Inflammatory macrophage treated with lipopolysaccharide for 1 hour (primary cell): ENCODE data around the gene SOHLH1.

Experiments
- DNase-seq, 2 donors: peaks; one replicate each; pipeline ENCODE4 v3.0.0-alpha.2; 2020 to 2022

Gene SOHLH1

GRCh38 chr9:135699440-135699839 lies at the start of gene SOHLH1:
Gene SOHLH1, minus strand, starts transcription at chr9:135699481. Its CDS starts 14 bp downstream, at chr9:135699467.
- no peak for DNase-seq

DNA sequence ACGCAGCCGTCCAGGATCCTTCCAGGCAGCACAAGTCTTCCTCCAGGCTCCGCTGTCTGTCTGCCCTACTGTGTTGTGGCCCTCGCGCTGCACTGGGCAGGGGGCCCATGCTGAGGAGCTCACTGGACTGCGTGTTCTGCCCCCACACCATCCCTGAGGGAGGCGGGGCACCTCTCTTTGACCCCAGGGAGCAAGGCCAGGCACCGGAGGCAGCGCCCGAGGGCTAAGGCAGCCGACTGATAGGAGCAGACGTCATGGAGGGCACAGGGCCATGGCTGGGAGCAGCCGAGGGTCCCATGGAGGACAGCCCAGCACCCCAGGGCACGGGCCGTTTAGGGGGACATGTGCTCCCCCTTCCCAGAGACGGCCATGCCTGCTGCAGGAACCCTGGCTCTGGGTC lies 49.4 kb upstream of the SOHLH1 start:
- no peak for DNase-seq

DNA sequence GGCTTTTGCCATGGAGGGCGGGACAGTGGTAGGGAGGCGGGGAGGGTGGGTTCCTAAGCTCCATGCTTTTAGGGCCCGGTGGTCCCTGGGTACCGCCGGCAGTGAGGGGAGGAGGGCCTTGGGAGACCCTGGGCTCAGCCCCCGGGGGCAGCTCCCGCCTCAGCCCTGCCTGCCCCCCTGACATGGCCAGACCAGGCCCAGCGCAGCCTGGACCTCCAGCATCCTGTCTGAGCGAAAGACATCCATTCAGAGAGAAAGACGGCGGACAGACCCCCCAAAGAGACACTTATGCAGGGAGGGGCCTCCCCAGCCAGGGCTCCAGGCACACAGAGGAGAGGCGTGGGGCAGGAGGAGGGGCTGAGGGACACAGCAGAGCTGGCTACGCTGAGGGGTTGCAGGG lies 48.0 kb upstream of the SOHLH1 start:
- no peak for DNase-seq

GRCh38 chr9:135746565-135746964 lies 47.3 kb upstream of the SOHLH1 start:
- DNase-seq, result no peak

DNA sequence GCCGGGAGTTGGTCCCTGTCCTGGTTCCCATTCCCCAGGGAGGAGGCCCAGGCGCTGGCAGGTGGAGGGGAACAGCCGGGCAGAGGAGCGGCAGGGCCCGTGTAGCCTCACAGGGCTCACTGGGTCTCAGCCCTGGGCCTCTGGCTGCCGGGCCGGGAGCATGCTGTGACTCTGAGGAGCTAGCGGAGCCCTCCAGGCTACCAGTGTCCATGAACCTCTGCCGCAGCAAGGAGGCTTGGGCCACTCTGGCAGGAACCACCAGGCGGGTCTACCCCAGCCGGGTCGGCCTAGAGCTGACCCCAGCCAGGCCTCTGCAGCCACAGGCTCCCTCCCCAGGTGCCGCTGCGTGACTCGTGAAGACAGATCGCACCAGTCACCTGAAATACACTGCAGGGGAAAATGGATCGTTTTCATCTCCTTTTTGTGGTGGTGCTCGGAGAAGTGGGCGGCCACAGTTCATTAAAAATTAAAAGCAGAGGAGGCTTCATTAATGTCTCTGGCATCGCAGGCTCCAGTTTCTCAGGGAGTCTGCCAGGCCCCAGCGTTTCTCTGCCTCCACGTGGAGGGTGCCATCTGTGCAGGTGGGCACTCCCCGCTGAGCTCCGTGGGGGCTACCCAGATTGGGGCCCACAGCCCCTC lies 46.5 kb upstream of the SOHLH1 start:
- no peak for DNase-seq

GRCh38 chr9:135745189-135745588 lies 45.9 kb upstream of the SOHLH1 start:
- no peak for DNase-seq

DNA sequence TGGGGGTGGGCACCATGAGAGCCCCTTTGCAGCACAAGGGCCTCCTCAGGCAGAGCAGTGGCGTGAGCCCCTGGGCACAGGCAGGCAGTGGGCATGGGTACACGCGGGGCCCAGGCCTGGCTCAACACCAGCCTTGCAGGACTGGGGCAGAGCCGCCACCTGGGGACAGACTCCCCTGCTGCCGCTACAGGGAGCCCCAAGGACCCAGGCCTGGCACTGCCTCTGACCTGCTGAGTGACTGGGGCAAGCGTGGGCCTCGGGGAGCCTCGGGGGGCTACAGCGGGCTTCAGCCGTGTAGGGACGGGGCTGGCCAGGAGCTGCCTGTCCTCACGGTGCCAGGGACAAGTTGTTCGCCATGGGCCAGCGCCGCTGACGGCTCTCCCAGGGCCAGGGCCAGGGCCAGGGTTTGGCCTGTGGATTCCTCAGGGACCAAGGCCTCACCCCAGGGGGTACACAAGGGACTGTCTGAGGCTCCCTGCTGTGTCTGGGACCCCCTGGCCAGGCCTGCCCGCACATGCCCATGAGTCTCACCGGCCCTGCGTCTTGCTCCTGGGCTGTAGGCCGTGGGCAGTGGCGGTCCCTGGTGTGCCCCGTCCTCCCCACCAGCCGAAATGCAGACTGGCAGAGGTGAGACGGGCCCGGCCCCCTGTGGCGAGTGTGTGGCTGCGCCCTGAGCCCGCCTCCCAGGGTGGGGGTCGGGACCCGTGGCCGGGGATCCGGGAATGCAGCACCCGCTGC lies 45.2 kb upstream of the SOHLH1 start:
- DNase-seq, result no peak

DNA sequence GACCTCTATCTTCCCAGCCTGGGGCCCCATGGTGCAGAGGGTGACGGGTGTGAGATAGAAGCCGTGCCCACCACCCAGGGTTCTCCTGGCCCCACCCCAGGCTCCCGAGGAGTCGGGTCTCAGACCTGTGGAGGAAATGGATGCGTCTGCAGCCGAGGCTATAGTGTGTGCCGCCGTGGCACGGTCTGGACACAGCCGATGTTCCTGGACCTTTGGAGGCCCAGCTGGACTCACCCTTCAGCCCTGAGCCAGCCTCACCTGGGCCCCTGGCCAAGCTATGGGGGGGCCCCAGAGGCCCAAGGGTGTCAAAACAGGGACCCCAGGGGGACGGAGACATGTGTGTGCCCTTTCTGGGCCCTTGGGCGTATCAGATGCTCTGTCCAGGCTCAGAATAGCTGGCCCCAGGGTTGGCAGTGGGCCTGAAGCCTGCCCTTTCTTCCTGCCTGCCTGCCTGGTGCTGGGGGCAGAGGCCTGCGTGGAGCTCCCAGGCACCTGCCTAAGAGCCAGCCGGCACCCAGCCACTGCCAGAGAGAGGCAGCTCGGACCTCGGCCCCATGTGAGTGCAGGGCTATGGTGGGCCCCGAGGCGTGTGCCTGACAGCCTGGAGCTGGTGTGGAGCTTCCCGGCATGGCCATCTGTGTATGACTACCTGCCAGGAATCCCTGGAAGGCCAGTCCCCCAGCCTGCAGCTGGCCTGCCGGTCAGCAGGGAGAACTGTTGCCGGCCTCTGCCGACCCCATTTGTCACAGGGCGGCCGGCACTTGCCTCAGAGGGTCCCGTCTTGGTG lies 44.5 kb upstream of the SOHLH1 start:
- no peak for DNase-seq

DNA sequence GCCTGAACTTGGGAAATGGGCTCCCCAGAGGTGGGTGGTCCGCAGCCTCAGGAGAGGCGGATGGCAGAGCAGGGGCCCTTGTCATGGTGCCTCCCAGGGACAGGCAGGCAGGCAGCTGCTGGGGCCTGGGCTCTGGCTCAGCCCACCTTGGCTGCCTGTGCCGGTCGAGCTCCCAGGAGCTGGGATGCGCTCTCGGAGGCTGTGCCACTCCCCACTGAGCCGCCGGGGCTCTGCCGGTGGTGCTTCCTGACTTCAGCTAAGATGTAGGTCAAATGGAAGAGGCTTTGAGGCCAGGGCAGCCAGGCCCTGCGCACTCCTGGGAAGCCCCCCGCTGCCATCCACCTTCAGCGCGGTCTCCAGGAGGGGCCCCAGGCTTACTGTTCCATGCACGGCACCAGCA lies 43.7 kb upstream of the SOHLH1 start:
- DNase-seq, result no peak

- no peak for DNase-seq
Measured at GRCh38 chr9:135741276-135742219, 42.3 kb upstream of the SOHLH1 start.

DNA sequence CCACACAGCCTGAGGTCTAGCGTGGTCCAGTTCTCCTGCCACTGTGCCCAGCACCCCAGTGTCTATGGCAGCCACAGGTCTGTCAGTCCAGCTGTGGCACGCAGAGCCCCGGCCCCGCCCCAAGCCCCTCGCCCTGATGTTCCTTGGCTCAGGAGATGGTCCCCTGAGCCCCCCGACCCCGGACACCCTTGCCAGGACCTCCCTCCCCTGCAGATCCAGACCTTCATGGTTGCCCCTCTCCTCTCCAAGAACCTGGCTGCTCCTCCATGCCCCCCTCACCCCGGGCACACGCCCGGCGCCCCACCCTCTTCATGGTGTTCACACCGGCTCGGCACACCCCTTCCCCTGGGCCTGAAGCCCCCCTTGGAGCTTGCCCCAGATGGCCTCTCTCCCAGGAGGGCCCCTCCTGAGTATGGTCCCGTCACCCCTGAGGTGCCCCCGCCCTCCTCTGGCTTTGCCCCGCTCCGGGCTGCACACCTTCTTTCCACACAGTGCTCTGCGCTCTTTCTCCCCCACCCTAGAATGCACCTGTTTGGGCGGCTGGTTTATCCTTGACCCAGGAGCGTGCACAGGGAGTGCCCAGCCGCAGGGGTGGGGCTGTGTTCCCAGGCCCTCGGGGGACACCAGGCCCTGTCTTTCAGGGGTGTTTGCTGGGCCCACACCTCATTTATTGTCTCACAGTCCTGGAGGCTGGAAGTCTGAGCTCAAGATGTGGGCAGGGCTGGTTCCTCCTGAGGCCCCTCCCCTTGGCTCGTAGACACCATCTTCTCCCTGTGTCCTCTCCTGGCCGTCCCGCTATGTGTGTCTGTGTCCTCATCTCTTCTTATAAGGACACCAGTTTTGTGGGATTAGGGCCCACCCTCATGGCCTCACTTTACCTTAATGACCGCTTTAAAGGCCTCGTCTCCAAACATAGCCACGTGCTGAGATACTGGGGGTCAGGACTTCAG lies 40.3 kb upstream of the SOHLH1 start:
- no peak for DNase-seq

GRCh38 chr9:135737840-135738521 lies 38.7 kb upstream of the SOHLH1 start:
- no peak for DNase-seq

GRCh38 chr9:135736979-135737839 lies 37.9 kb upstream of the SOHLH1 start:
- DNase-seq, result no peak

DNA sequence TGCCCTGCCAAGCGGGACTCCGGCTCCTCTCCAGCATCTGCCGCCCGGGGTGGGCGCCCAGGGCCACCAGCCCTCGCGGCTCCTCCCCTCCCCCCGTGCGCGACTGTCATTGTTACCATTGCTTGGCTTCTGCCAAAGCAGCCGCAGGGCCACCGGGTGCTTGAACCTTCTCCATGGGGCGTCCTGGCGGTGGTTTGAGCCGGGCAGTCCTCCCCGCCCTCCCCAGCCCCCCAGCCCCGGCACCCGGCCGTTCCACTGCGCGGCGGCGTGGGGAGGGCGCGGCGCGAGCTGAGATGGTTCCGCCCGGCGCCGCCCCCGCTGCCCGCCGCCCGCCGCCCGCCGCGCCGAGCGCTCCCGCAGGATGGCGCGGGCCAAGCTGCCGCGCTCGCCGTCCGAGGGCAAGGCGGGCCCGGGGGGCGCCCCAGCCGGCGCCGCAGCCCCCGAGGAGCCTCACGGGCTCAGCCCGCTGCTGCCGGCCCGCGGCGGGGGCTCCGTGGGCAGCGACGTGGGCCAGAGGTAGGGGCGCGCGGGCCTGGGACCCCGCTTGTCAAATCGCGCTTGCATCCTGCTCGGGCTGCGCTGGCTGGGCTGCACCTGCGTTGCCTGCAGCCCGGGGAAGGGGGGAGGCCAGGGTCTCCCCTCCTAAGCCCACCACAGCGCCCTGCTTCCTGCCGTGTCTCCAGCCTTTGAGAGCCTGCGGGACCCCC lies 37.1 kb upstream of the SOHLH1 start:
- no peak for DNase-seq

DNA sequence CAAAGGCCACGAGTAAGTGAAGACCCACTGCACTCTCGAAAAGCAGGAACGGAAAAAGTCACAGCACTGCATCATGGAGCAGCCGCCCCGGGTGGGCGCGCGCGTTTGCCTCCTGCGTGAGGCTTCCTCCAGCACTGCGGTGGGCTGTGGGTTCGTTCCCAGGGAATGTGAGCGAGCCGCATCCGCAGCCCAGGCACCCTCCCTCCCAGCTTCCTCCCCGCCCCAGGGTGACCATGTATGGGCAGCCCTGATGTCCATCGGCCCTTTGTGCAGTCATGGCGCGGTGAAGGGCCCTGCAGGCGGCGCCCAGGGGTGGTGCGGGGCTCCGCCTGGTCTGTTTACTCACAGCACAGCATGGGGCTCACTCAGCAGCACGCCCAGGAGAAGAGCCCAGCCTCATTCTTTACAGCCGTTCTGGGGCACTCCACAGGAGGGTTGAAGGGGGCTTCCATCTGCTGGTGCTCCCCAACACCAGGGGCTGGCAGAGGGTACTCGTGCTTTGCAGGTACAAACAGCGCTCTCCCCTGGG lies 35.4 kb upstream of the SOHLH1 start:
- no peak for DNase-seq

DNA sequence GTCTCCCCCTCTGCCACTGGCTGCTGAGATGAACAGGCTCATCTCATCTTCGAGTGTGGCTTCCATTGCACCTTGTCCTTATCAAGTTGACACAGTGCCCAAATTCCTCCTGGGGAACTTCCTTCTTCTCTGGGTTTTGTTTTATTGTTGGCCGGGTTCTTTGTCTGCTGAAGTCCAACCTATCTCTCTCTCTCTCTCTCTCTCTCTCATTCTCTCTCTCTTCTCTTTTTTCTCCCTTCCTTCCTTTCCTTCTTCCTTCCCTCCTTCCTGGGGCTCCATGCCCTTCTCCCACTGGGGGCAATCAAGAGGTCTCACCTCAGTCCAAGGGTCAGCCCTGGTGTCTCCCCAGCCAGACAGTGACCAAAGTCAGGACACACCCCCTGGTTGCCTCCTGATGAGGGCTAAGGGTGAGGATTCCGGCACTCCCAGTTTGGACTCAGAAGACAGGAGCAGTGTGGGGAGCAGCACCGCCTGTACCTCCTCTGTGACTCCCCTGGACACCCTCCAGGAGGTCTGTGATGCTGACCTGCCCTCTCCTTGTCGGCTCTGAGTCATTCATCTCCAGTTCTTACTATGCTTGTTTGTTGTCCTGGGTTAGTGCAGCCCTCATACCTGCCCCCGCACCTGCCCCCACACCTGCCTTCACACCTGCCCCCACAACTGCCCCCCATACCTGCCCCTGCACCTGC lies 33.4 kb upstream of the SOHLH1 start:
- DNase-seq, result no peak

DNA sequence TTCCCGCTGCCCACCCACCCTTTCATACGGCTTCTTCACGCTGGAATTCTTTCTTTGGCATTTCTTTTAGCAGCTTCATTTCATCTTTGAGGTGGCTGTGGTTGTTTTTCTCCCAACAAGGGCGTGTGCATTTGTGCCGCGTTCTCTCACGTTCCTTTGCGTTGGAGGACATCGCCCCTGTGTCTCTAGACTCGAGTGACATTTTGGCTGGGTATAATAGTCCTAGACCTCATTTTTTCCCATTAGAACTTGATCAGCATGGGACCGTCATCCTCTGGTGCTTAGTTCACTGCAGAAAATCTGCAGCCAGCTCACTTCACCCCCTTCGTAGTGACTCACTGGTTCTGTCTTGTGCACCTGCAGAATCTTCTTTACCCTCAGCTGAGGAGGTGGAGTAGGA lies 32.2 kb upstream of the SOHLH1 start:
- no peak for DNase-seq

DNA sequence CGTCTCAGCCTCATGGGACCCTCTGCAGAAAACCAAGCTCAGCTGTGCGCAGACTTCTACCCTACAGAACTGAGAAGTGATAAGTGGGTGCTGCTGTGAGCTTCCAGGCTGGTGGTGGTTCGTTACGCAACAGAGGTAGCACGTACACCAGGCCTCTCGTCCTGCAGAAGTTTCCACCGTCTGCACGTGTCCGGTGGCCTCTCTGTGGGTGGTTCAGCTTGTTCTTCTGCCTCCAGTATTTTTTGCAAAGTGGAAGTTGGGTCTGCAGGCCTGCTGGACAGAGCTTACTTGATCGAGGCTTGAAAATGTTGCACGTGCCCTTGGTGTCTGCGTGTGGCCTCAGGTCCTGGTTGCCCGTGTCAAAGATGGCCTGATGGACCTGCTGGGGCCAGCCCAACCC lies 30.2 kb upstream of the SOHLH1 start:
- no peak for DNase-seq
